K562 (cell line): ENCODE data around the gene ZC3H12A. TPM values are rescaled to one million over a fixed set of nuclear protein-coding genes. Genes with fewer than 3 reads are reported as not detected.

ENCODE experiments used
- ATAC-seq: fragments of 200-7000 bp; cut with Tn5 transposase; 3 replicates; pipeline ENCODE4 v1.9.1; 2020; ENCODE audit warnings: moderate library complexity
- BruUV-seq: library from RNA; stranded (reverse); fragments of 400-500 nt; replicated peaks from 2 replicates; lab custom pipeline; 2021; lab: Mats Ljungman, UMichigan
- CTCF ChIA-PET: fragments of 300-600 bp; formaldehyde crosslinking; extraction: SDS; loops from one replicate; lab custom pipeline; 2021; ENCODE audit warnings: low intra/inter-chr PET ratio; lab: Yijun Ruan, JAX
- POLR2A ChIA-PET: fragments of 300-600, 350-650 bp; sonication (Branson Sonifier 250); formaldehyde crosslinking; extraction: SDS; loops from one replicate; lab custom pipeline; 2021; ENCODE audit warnings: antibody characterized with exemption, inconsistent platforms; lab: Yijun Ruan, JAX
- DNase-seq, 4 experiments: peaks; one replicate each; pipeline versions ENCODE4 v3.0.0 to v3.0.0-alpha.2; 2011 to 2018; ENCODE audit warnings: low spot score in 3 of 4, mixed read lengths in 3 of 4; ENCODE audit errors: extremely low read depth in 1 of 4
- FAIRE-seq: peaks from 2 replicates; lab custom pipeline; 2011; peaks lifted over from hg19 to GRCh38; lab: Jason Lieb, UNC
- H2AFZ ChIP-seq: 2 replicates; pipeline ENCODE4 v1.6.0; 2011; ENCODE audit warnings: low read depth, low read length, control low read depth, inconsistent platforms
- H3K27ac ChIP-seq: fragments of 200-600 bp; 3 replicates; pipeline ENCODE4 v1.8.0; 2011; ENCODE audit warnings: low read depth, mild to moderate bottlenecking, control low read depth, inconsistent platforms, low read length, moderate library complexity, mixed read lengths; ENCODE audit errors: extremely low read depth
- H3K27me3 ChIP-seq, 2 experiments: fragments of 300-600 bp in 1 of 2; 2 replicates in 1 of 2; 3 replicates in 1 of 2; pipeline versions ENCODE4 v1.6.0 to v1.8.0; 2011; ENCODE audit warnings: inconsistent platforms in 2 of 2, low read length in 2 of 2, mild to moderate bottlenecking in 1 of 2, mixed read lengths in 1 of 2, moderate library complexity in 1 of 2; ENCODE audit not compliant: control insufficient read depth in 2 of 2, insufficient read depth in 2 of 2
- H3K36me3 ChIP-seq: fragments of 300-600 bp; 3 replicates; pipeline ENCODE4 v1.8.0; 2011; ENCODE audit warnings: mild to moderate bottlenecking, low read length, inconsistent platforms; ENCODE audit not compliant: control insufficient read depth, insufficient read depth
- H3K4me1 ChIP-seq, 2 experiments: fragments of 200-600 bp in 1 of 2; replicated peaks in 1 of 2; 2 replicates in 1 of 2; 3 replicates in 1 of 2; pipeline versions ENCODE4 v1.5.1 to v1.8.0; 2011; ENCODE audit warnings: inconsistent platforms in 2 of 2, low read length in 2 of 2, mild to moderate bottlenecking in 1 of 2, mixed read lengths in 1 of 2, moderate library complexity in 1 of 2; ENCODE audit not compliant: control insufficient read depth in 2 of 2, insufficient read depth in 2 of 2
- H3K4me2 ChIP-seq: 2 replicates; pipeline ENCODE4 v1.6.1; 2011; ENCODE audit warnings: low read length, control low read depth, inconsistent platforms, mixed read lengths; ENCODE audit not compliant: insufficient read depth
- H3K4me3 ChIP-seq: fragments of 200-600 bp; sonication (generic), shearing (Covaris generic); 2 replicates; pipeline ENCODE4 v1.5.1; 2016; ENCODE audit warnings: control low read depth, inconsistent platforms
- H3K79me2 ChIP-seq: fragments of 200-600 bp; 3 replicates; pipeline ENCODE4 v1.8.0; 2011; ENCODE audit warnings: low read length, inconsistent platforms; ENCODE audit not compliant: control insufficient read depth, insufficient read depth
- H3K9ac ChIP-seq, 2 experiments: 2 replicates each; pipeline versions ENCODE4 v1.6.0 to v1.6.1; 2011; ENCODE audit warnings: low read depth in 2 of 2, low read length in 2 of 2, control low read depth in 1 of 2, inconsistent platforms in 1 of 2, mild to moderate bottlenecking in 1 of 2, mixed read lengths in 1 of 2; ENCODE audit not compliant: insufficient read depth in 1 of 2
- H3K9me1 ChIP-seq: one replicate; pipeline ENCODE4 v1.6.0; 2011; ENCODE audit warnings: inconsistent platforms, mild to moderate bottlenecking, low read length, moderate library complexity; ENCODE audit not compliant: control insufficient read depth, insufficient read depth
- H3K9me3 ChIP-seq: replicated peaks from 2 replicates; pipeline ENCODE4 v1.5.1; 2011; ENCODE audit warnings: low read depth, low read length, inconsistent platforms; ENCODE audit not compliant: control insufficient read depth, insufficient read depth
- H4K20me1 ChIP-seq: replicated peaks from 2 replicates; pipeline ENCODE4 v1.6.1; 2011; ENCODE audit warnings: low read length, inconsistent platforms, mixed read lengths; ENCODE audit not compliant: control insufficient read depth, insufficient read depth
- BCOR ChIP-seq: fragments of 450-650 bp; IDR thresholded peaks from 2 replicates; pipeline ENCODE4 v1.6.1; 2016
- CGGBP1 ChIP-seq: fragments of 250-450 bp; sonication (Bioruptor Pico); IDR thresholded peaks from 2 replicates; pipeline ENCODE4 v1.9.0; 2021; ENCODE audit warnings: mild to moderate bottlenecking
- NFIC ChIP-seq: fragments of 450-650 bp; IDR thresholded peaks from 2 replicates; pipeline ENCODE4 v1.6.1; 2017; ENCODE audit warnings: mild to moderate bottlenecking, inconsistent platforms
- PURB ChIP-seq: sonication (generic); formaldehyde crosslinking; IDR thresholded peaks from 2 replicates; pipeline ENCODE4 v1.9.0; 2021; ENCODE audit warnings: low read depth, mild to moderate bottlenecking, missing genetic modification reagents
- RBM25 ChIP-seq: fragments of 200-400 bp; formaldehyde crosslinking; IDR thresholded peaks from 2 replicates; pipeline ENCODE4 v1.6.1; 2018; ENCODE audit warnings: low read length, low read depth, moderate library complexity; ENCODE audit not compliant: severe bottlenecking
- SMAD3 ChIP-seq: fragments of 450-650 bp; formaldehyde crosslinking; conservative IDR thresholded peaks from 2 replicates; pipeline ENCODE4 v1.4.0; 2020; ENCODE audit warnings: mild to moderate bottlenecking
- ZHX1 ChIP-seq: fragments of 150-350 bp; conservative IDR thresholded peaks from 2 replicates; pipeline ENCODE4 v1.6.1; 2014; ENCODE audit warnings: low read length
- ZNF124 ChIP-seq: sonication (generic); formaldehyde crosslinking; IDR thresholded peaks from 2 replicates; pipeline ENCODE4 v1.8.1; 2022; ENCODE audit warnings: missing genetic modification reagents
- ZNF395 ChIP-seq: fragments of 200-800 bp; sonication (Bioruptor generic); IDR thresholded peaks from 2 replicates; pipeline ENCODE4 v1.6.1; 2017; ENCODE audit warnings: missing genetic modification characterization, missing compliant biosample characterization
- ZNF41 ChIP-seq: fragments of 250-450 bp; sonication (Bioruptor Pico); conservative IDR thresholded peaks from 2 replicates; pipeline ENCODE4 v1.4.0; 2020; ENCODE audit warnings: mild to moderate bottlenecking
- WGBS: fragments of 100-300 bp; shearing (Covaris generic); methylation state at CpG from one replicate; pipeline ENCODE4 v1.1.6; 2016; ENCODE audit warnings: low coverage, mixed read lengths; ENCODE audit not compliant: insufficient coverage; ENCODE audit errors: missing lambda C conversion rate; 5-methylcytosine and 5-hydroxymethylcytosine counted together
- in situ Hi-C: fragments of 300-500 bp; cut with MboI; formaldehyde crosslinking; loops from 4 replicates; pipeline ENCODE4 v1.15.0; 2018; ENCODE audit warnings: inconsistent platforms, mixed read lengths
- intact Hi-C: fragments of 100-400 bp; cut with micrococcal nuclease; formaldehyde crosslinking; loops from 2 replicates; pipeline ENCODE4 v1.14.2; 2022
- polyA plus RNA-seq, 8 experiments: library from polyadenylated mRNA; depleted of rRNA in 4 of 8; stranded (reverse) in 5 of 8; unstranded in 3 of 8; fragments of >200 nt; fragmentation: Nextera tagmentation in 2 of 8; fragmentation: Illumina TruSeq in 1 of 8; extraction: Ambion mirVana in 2 of 8; extraction: Trizol in 1 of 8; gene quantifications; 2 replicates each; pipeline versions ENCODE4 v1.2.1 to v1.2.3, GENCODE V29; 2011 to 2014; ENCODE audit warnings: inconsistent platforms in 1 of 8, missing spikeins in 1 of 8
- total RNA-seq, 7 experiments: library from RNA; depleted of rRNA in 6 of 7; stranded (reverse); fragments of >200 nt in 6 of 7; fragmentation: Illumina TruSeq in 2 of 7; extraction: Trizol in 2 of 7; gene quantifications; 2 replicates each; pipeline versions ENCODE4 v1.2.1 to v1.2.3, GENCODE V29; 2011 to 2021; ENCODE audit warnings: low replicate concordance in 1 of 7
- TF ChIP-seq, protein P1 (sequence below), 3 experiments: fragments of 200-800 bp in 1 of 3; sonication (Bioruptor generic) in 1 of 3; sonication (generic) in 1 of 3; formaldehyde crosslinking in 1 of 3; IDR thresholded peaks; 2 replicates each; pipeline versions ENCODE4 v1.6.1 to v1.8.0; 2016 to 2022; ENCODE audit warnings: mild to moderate bottlenecking in 2 of 3, missing compliant biosample characterization in 2 of 3, missing genetic modification characterization in 2 of 3, missing genetic modification reagents in 1 of 3

The ZC3H12A gene
- total and polyA plus RNA-seq, 9 of the 15 experiments (the other 6 are each of a cell fraction or from before 2014, with no cell fraction given) = 0.14 to 9.4 (median 6.7) TPM

DNA sequence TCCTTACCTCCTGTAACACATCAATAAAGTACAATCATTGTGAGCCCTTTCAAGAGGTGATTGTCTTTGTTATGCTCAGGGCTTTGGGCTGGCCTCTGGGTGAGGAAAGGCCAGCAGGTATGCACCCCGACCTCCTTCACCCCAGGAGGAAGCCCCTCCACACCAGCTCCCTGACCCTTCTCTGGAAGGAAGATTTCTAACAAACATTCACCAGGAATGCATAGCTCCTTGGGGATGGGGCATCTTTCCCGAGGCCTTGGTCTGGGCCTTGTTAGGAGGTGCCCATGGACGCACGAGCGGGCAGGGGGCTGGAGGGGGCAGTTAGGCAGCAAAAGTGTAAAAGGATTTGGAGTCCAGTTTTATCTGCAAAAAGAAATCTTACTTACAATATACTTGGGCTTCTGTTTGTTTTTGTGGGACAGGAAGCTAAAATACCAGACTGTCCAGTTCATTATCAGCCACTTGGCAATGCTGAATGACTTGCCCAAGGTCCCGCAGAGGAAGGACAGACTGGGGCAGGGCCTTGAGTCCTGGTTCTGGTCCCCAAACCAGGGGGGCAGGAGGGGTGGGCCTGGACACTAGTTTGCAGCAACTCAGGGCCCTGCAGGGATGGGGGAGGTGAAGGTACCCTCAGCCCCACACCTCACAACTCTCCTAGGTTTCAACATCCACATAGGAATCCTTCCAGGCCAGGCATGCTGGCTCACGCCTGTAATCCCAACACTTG lies 10.1 kb downstream of the ZC3H12A start (continued):
- TF ChIP-seq ZNF395 (CRISPR knock-in tag) (no peak), ZNF41 (no peak), SMAD3 (CRISPR knock-in tag) (no peak), ZNF124 (CRISPR knock-in tag) (no peak), PURB (CRISPR knock-in tag) (no peak)

DNA sequence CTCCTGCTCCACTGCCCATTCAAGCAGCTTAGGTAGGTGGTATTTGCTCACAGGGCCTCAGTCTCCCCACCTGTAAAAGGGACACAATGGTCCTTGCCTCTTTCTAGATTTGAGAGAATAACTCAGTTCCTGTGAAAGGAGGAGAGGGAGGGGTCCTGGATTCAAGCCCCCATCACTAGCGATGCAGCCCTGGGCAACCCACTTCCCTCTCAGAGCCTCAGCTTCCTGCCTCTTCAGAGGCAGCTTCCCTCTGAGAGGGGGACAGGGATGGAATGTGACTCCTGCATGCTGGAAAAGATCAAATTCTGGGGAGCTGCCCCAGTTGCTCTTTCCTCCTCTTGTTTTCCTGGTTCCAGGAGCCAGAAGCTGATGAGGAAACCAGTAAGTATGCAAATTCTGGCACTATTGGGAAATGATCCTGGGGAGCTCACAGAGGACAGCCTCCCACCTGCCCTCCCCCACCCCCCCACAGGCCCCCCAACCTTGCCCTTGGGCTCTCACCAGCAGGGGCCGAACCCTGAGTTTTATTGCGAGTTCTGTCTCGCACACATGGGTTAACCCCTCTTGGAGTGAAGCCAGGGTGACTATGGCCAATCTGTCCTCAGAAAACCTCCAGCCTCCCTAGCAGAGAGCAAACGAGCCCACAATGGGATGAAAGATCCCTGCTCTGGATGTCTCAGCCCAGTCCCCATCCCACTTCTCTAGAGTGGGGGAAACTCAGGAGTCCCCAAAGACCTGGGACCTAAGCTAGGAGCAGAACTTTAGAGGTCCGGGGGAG lies 11.7 kb downstream of the ZC3H12A start:
- TF ChIP-seq, protein P1, sequence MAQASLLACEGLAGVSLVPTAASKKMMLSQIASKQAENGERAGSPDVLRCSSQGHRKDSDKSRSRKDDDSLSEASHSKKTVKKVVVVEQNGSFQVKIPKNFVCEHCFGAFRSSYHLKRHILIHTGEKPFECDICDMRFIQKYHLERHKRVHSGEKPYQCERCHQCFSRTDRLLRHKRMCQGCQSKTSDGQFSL (CRISPR knock-in tag; IDR thresholded peaks at IDR 0.05) = 0 out of 2 replicates have a peak, but pooled peaks have one; percentile 16
- TF ChIP-seq, protein P1 (tag; IDR thresholded peaks at IDR 0.05) = no peak
- TF ChIP-seq BCOR (0 out of 2 replicates have a peak, but pooled peaks have one; percentile 41), ZHX1 (no peak), NFIC (0 out of 2 replicates have a peak, but pooled peaks have one; percentile 13), CGGBP1 (CRISPR knock-in tag) (no peak), RBM25 (peak; percentile 78)
- Histone ChIP-seq H3K9ac (peak overlapping the region in 1 of 2 experiments; percentile 59; a peak in 1 of 4 replicates), H3K9me1 (no peaks in the 10 kb centered on the region), H3K79me2 (no peaks in the 10 kb centered on the region), H3K9me3 (no peaks in the 10 kb centered on the region), H3K27me3 (no peaks in the 10 kb centered on the region), H2AFZ (no peak overlapping the region), H3K4me1 (peaks cover 3 to 18% of the 10 kb centered on the region in 2 experiments; a peak in 3 of 5 replicates), H4K20me1 (no peaks in the 10 kb centered on the region; the same call in 1 of the 2 replicates), H3K4me2 (no peak overlapping the region), H3K36me3 (peaks cover 63% of the 10 kb centered on the region), H3K27ac (no peak overlapping the region), H3K4me3 (no peak overlapping the region)
- 79% methylated on average over 6 of the region's 6 CpGs for WGBS
- POLR2A ChIA-PET = interaction anchor here (0.6 to 6.4 kb wide), 16 partner anchors 10 to 847 kb away, joined by 3 to 118 read pairs (median 4); partner anchors contain the start of genes GNL2, MEAF6, SNIP1 and ZC3H12A
- BruUV-seq = no TSS peak
- FAIRE-seq (no peak), DNase-seq (no peak), ATAC-seq (no peak)
- CTCF ChIA-PET = interaction anchor here (1.0 to 5.3 kb wide), 3 partner anchors 28 to 197 kb away, joined by 3 to 69 read pairs (median 22); no protein-coding TSS in a partner anchor
- in situ Hi-C loops = no loop called here
- intact Hi-C loops = no loop called here
